DOHH2 (cell line): ENCODE results near the gene SMC6.

ENCODE experiments used
- H3F3A ChIP-seq: fragments of 200-600 bp; sonication (generic), shearing (Covaris generic); 2 replicates; pipeline ENCODE4 v1.6.0; 2016; ENCODE audit warnings: antibody characterized with exemption, mild to moderate bottlenecking; ENCODE audit not compliant: control insufficient read depth, insufficient read depth
- H3K27ac ChIP-seq: fragments of 200-600 bp; sonication (generic); 2 replicates; pipeline ENCODE4 v1.5.1; 2014; ENCODE audit warnings: low read depth, mild to moderate bottlenecking, low read length, moderate library complexity
- H3K27me3 ChIP-seq: fragments of 200-600 bp; sonication (generic); 2 replicates; pipeline ENCODE4 v1.6.1; 2014; ENCODE audit warnings: mild to moderate bottlenecking, low read length, mixed read lengths; ENCODE audit not compliant: control insufficient read depth
- H3K36me3 ChIP-seq: fragments of 200-600 bp; sonication (generic); 2 replicates; pipeline ENCODE4 v1.6.1; 2014; ENCODE audit warnings: mild to moderate bottlenecking, low read length, moderate library complexity, mixed read lengths; ENCODE audit not compliant: control insufficient read depth
- H3K4me1 ChIP-seq: fragments of 200-600 bp; sonication (generic); 2 replicates; pipeline ENCODE4 v1.6.1; 2014; ENCODE audit warnings: mild to moderate bottlenecking, low read length, mixed read lengths; ENCODE audit not compliant: control insufficient read depth
- H3K4me2 ChIP-seq: fragments of 200-600 bp; sonication (generic); 2 replicates; pipeline ENCODE4 v1.6.0; 2014; ENCODE audit warnings: mild to moderate bottlenecking, low read length, moderate library complexity
- H3K4me3 ChIP-seq: fragments of 200-600 bp; sonication (generic); 2 replicates; pipeline ENCODE4 v1.5.1; 2014; ENCODE audit warnings: mild to moderate bottlenecking, low read length, mixed read lengths
- H3K79me2 ChIP-seq: fragments of 200-600 bp; sonication (generic); 2 replicates; pipeline ENCODE4 v1.6.1; 2014; ENCODE audit warnings: mild to moderate bottlenecking, low read length, mixed read lengths; ENCODE audit not compliant: control insufficient read depth
- H3K9me2 ChIP-seq: fragments of 200-600 bp; sonication (generic); replicated peaks from 2 replicates; pipeline ENCODE4 v1.6.1; 2014; ENCODE audit warnings: mild to moderate bottlenecking, low read length, mixed read lengths; ENCODE audit not compliant: control insufficient read depth
- H3K9me3 ChIP-seq: fragments of 200-600 bp; sonication (generic); 2 replicates; pipeline ENCODE4 v1.6.1; 2014; ENCODE audit warnings: antibody characterized with exemption, low read length, mixed read lengths; ENCODE audit not compliant: control insufficient read depth, insufficient read depth
- H4K20me1 ChIP-seq: fragments of 200-600 bp; sonication (generic); 2 replicates; pipeline ENCODE4 v1.6.0; 2014; ENCODE audit warnings: low read depth, mild to moderate bottlenecking, antibody characterized with exemption, low read length, moderate library complexity; ENCODE audit not compliant: control insufficient read depth, insufficient read depth
- EZH2phosphoT487 ChIP-seq: fragments of 200-600 bp; sonication (generic); IDR thresholded peaks from 2 replicates; pipeline ENCODE4 v1.6.1; 2017; ENCODE audit warnings: borderline replicate concordance, mild to moderate bottlenecking, antibody characterized with exemption, low read length, moderate library complexity, mixed read lengths

The SMC6 gene

DNA sequence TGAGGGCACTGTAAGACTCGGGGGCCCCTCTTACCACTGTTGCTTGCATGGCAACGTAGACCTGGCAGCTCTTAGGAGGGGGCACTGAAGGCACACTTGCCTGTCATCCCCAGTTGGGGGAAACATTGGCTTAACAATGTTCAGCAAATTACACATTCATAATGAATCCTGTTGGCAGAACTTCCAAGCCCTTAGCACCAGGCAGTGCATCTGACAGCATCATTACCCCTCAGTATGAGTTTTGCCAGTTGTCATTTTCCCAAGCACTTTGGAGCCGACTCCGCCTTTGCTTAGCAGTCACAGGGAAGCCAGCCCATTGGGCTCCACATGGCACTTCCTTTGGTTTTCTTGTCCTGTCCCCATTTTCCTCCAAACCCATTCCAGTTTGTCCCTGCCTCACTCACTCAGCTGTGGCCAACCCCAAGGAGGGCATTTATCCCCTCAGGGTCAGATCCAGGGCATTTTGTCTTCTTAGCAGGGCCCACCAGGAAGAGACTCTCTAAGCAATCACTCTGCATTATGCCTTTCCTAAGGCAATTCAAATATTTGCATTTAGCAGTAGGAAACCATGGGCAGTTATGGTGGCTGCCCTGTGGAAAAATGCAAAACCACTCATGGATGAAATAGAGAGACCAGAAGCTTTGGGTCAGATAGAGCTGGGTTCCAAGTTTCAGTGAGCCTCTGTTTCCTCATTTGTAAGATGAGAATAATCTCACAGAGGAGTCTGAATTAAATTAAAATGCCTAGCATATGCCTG lies 139.3 kb downstream of the SMC6 start:
- no peaks in the 10 kb centered on the region for H3K9me3 ChIP-seq
- no peak overlapping the region for H3K27ac ChIP-seq
- no peaks in the 10 kb centered on the region for H3K9me2 ChIP-seq
- no peaks in the 10 kb centered on the region for H4K20me1 ChIP-seq
- no peaks in the 10 kb centered on the region for H3K4me1 ChIP-seq
- no peak for TF ChIP-seq EZH2phosphoT487
- no peak overlapping the region for H3K4me2 ChIP-seq
- peaks cover 3% of the 10 kb centered on the region; the same call in 1 of the 2 replicates for H3K27me3 ChIP-seq
- no peak overlapping the region for H3K4me3 ChIP-seq
- no peaks in the 10 kb centered on the region for H3K36me3 ChIP-seq
- H3F3A ChIP-seq: no peaks in the 10 kb centered on the region
- no peaks in the 10 kb centered on the region for H3K79me2 ChIP-seq
